Measurements from ENCODE around the gene MXRA8.
A peak's percentile ranks its signal among the peaks of the same experiment; 100 is the strongest.

MXRA8 gene

GRCh38 chr1:1306070-1306660 lies 52.2 kb downstream of the MXRA8 start:
- no peak for DNase-seq

GRCh38 chr1:1305300-1306069 lies 52.9 kb downstream of the MXRA8 start:
- peak; percentile 54 for DNase-seq

GRCh38 chr1:1304331-1305299 lies 53.7 kb downstream of the MXRA8 start:
- DNase-seq: no peak

- no peak for DNase-seq
Observed at GRCh38 chr1:1303736-1304135, 54.6 kb downstream of the MXRA8 start.

- DNase-seq: no peak
Observed at GRCh38 chr1:1302951-1303509, 55.3 kb downstream of the MXRA8 start.
